ENCODE results near the gene CDADC1.

DNA sequence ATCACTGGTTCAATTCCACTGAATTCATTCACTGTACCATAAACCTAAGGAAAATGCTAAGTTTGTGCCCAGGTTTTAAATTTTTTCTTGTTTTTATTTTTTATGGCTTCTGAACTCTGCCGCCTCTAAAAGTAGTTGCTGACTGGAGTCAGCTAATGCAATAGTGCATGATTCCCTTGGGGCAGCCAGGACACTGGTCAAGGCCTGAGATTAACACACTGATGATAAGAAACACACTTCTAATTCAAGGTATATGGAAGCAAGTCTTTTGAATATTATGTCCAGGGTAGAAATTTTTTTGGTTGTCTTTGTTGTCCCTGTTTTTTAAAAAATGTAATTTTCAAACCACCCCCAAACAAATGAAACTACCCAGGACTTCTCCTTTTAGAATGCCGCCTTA is 72.2 kb downstream of the CDADC1 start:
- TF ChIP-seq PATZ1 (CRISPR knock-in tag; IDR thresholded peaks at IDR 0.05; ENCODE audit: borderline replicate concordance) (no peak), RARB (CRISPR knock-in tag; IDR thresholded peaks at IDR 0.05) (no peak), ZC3H10 (CRISPR knock-in tag; IDR thresholded peaks at IDR 0.05) (no peak), ZNF8 (CRISPR knock-in tag; IDR thresholded peaks at IDR 0.05) (no peak), TCF4 (CRISPR knock-in tag; IDR thresholded peaks at IDR 0.05; ENCODE audit: borderline replicate concordance) (no peak)
